Measurements from ENCODE around the gene HIRA.

- TF ChIP-seq TAF1 (IDR thresholded peaks at IDR 0.05; ENCODE audit: low read depth) (no peak), REST (IDR thresholded peaks at IDR 0.05; ENCODE audit: low read depth) (no peak), USF1 (IDR thresholded peaks at IDR 0.05) (no peak), FOXM1 (IDR thresholded peaks at IDR 0.05; ENCODE audit: borderline replicate concordance, low read depth) (no peak), EGR1 (IDR thresholded peaks at IDR 0.05) (no peak), MAX (IDR thresholded peaks at IDR 0.05) (no peak), ZBTB7A (IDR thresholded peaks at IDR 0.05; ENCODE audit: low read depth) (no peak), EP300 (IDR thresholded peaks at IDR 0.05; ENCODE audit: borderline replicate concordance) (no peak), CEBPB (IDR thresholded peaks at IDR 0.05) (no peak), YY1 (IDR thresholded peaks at IDR 0.05; ENCODE audit: low read depth) (no peak), TEAD4 (IDR thresholded peaks at IDR 0.05) (no peak), RAD21 (IDR thresholded peaks at IDR 0.05; ENCODE audit: low read depth) (no peak), CREB1 (IDR thresholded peaks at IDR 0.05; ENCODE audit: low read depth) (no peak)
Observed at GRCh38 chr22:19400881-19401280, 30.7 kb downstream of the HIRA start.

Data from Ishikawa (cell line).